Measurements from ENCODE around the gene METRNL.
"Not testable (repeated sequence)": the region's sequence is repeated elsewhere in the genome, so short reads cannot be mapped to it uniquely, and the experiment has no call there.

Gene METRNL, protein sequence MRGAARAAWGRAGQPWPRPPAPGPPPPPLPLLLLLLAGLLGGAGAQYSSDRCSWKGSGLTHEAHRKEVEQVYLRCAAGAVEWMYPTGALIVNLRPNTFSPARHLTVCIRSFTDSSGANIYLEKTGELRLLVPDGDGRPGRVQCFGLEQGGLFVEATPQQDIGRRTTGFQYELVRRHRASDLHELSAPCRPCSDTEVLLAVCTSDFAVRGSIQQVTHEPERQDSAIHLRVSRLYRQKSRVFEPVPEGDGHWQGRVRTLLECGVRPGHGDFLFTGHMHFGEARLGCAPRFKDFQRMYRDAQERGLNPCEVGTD

GRCh38 chr17:83079352-83079747 lies at the start of gene METRNL:
Gene METRNL (plus strand): TSS chr17:83079609. CDS start chr17:83079816, 207 bp downstream.
- peak; percentile 44 for DNase-seq

DNA sequence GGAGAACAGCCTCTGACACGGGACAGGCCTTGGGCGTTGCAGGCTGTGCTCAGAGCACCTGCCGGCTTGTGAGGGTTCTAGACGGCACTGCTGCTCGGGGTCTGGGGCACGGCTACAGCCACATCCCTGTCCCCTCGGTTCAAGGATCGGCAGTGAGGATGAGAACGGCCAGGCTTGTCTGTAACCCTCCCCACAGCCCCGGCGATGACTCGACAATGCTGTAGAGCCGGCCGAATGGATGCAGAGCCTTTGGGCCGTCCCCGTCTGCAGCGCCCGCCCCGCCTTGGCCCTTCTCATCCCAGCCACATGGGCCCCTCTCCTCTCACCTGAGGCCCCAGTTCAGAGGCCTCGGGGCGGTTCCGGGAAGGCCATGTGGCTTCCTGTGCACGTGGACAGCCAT lies 49.0 kb upstream of the METRNL start:
- no peak for DNase-seq

- no peak for DNase-seq
Measured at GRCh38 chr17:83031321-83031945, 48.0 kb upstream of the METRNL start.

DNA sequence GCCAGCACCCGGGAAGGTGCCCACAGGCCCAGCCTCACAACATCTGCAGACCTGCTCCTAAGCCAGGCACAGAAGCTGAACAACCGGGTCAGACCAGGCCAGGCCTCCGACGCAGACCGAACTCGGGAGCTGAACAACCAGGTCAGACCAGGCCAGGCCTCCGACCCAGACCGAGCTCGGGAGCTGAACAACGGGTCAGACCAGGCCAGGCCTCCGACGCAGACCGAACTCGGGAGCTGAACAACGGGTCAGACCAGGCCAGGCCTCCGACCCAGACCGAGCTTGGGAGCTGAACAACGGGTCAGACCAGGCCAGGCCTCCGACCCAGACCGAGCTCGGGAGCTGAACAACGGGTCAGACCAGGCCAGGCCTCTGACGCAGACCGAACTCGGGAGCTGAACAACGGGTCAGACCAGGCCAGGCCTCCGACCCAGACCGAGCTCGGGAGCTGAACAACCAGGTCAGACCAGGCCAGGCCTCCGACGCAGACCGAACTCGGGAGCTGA lies 47.4 kb upstream of the METRNL start:
- DNase-seq = not testable (repeated sequence)

DNA sequence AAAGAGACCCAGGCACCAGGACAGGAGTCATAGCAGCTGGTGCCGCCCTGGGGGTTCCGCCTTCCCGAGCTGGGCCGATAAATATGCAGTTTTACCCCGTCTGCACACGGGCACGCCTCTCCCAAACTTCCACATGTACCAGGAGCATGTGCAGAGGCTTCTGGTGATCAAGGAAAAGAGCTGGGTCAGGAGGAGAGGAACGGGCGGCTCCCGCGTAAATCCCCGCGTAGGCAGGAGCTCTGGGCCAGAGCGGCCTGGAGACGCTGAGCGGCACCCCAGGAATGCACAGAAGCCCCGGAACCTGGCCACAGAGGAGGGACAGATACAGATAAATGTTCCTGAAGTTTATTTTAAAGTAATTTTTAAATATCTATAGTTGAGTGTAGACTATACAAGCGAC lies 46.6 kb upstream of the METRNL start:
- DNase-seq = no peak

GRCh38 chr17:83034525-83034924 lies 44.9 kb upstream of the METRNL start:
- no peak for DNase-seq

DNA sequence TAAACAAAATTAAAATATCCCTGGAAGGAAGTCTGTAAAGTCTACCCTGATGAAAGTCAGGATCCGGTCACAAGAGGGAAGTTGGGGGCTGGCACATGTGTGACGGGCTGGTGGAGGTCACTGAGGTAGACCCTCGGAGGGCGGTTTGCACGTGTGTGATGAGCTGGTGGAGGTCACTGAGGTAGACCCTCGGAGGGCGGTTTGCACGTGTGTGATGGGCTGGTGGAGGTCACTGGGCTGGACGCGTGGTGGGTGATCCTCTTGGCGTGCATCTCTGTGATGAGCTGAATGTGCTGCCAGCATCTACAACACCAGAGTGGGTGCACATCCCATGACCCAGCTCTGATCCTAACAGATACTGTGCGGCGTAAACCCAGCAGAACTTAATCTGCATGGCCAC lies 43.7 kb upstream of the METRNL start:
- DNase-seq = no peak

DNA sequence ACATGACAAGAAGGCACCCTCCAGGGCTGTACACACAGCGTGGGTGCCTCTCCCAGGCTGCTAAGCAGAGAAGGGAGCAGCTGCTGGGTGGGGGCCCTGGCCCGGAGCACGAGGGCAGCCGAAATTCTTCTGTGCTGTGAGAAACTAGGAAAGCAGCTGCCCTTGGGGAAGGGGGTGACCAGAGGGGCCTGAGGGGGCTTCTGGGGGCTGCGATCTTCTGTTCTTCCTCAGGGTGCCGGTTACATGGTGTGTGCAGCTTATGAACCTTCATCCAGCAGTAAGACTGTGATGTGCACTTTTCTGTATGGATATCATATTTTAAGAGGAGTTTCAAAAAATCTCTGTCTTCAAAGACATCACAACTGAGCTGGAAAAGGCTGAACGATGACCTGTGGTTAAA lies 43.2 kb upstream of the METRNL start:
- DNase-seq = no peak

DNA sequence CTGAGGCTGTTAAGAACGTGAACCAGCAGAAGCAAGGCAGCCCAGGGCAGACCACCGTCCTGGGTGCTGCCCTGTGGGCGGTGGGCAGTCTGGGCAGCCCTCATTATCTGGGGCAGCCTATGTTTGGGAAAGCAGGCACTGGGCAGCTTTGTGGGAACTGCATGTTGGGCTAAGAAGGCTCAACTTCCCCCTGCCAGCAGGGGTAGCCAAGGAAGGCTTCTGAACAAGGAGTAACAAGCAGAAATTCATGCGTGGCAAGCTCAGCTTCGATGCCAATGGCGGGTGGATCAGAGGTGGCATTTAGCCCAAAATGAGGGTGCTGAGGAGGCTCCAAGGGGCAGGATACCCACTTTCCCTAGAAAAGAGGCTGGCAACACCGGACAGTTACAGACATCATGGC lies 42.7 kb upstream of the METRNL start:
- no peak for DNase-seq

DNA sequence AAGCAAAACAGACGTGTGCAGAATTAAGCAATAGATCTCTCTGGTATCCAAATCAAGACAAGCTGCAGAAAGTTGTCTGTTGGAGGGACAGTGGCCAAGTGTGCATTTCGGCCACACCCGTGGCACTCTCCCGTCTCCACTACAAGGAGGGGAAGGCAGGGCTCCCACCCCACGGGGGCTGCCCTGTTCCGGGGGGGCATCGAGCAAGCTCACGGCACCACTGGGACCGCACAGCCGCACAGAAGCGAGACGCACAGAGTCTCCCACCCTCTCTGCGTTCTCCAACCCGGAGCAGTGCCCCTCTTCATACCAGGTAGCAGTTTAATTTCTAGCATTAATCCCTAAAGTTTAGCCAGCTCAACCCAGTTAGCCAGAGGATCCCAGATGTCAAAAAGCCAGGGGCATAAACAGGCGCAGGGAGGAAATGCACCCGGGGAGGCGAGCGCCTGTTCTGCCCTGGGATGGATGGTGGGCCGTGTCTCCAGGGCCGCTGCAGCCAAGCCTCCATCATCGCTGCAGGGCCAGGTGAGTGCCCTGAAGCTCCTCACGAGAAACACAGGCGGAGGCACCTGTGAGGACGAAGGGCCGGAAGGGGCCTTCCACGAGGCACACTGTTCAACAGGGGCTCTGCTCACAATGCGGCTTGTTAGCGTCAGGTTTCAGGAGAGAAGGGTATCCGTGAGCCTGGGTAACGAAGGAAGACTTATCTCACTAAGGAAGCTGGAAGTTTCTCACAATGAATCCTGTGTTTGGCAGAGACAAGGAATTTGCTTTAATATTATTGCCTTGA lies 42.1 kb upstream of the METRNL start:
- no peak for DNase-seq

- no peak for DNase-seq
Measured at GRCh38 chr17:83037874-83038165, 41.6 kb upstream of the METRNL start.

- DNase-seq = not testable (repeated sequence)
Measured at GRCh38 chr17:83038983-83039382, 40.4 kb upstream of the METRNL start.

DNA sequence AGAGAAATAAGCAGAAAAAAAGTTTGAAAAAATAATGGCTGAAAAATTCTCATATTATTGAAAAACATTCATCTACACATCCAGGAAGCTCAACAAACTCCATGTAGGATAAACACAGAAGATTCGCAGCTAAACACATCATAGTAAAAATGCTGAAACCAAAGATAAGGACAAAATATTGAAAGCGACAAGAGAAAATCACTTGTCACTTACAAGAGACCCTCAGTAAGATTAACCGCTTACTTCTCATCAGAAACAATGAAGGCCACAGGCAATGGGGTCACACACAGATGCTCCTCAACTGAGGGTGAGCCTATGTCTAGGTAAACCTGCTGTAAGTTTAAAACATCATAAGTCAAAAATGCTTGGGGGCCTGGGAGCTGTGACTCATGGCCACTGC lies 38.1 kb upstream of the METRNL start:
- no peak for DNase-seq

DNA sequence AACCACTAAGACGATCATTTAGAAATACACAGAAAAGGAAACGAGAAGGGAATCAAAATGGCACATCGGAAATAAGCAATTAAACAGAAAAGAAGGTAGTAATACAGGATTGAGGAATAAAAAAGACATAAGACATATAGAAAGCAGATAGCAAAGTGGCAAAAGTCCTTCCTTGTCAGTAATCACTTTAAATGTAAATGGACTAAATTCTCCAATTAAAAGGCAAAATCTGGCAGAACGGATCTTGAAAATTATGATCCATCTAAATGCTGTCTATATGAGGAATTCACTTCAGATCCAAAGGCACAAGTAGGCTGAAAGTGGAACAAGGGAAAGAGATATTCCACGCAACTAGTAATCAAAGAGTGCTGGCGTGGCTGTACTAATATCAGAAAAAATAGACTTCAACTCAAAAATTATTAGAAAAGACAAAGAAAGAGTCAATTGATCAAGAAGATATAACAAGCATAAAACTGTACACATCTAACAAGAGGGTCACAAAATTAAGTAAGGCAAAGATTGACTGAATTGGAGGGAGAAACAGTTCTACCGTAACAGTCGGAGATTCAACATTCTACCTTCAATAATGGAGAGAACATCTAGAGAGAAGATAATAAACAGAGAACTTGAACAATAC lies 36.8 kb upstream of the METRNL start:
- no peak for DNase-seq

DNA sequence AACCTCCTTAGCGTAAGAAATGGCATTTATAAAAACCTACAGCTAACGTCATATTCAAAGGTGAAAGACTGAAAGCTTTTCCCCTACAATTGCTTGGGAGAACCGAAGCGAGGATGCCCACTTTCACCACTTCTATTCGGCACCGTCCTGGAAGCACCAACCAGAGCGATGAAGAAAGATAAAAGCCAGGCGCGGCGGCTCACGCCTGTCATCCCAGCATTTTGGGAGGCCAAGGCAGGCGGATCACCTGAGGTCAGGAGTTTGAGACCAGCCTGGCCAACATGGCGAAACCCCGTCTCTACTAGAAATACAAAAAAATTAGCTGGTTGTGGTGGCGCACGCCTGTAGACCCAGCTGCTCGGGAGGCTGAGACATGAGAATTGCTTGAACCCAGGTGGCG lies 34.9 kb upstream of the METRNL start:
- not testable (repeated sequence) for DNase-seq

GRCh38 chr17:83046448-83047181 lies 32.8 kb upstream of the METRNL start:
- no peak for DNase-seq

DNA sequence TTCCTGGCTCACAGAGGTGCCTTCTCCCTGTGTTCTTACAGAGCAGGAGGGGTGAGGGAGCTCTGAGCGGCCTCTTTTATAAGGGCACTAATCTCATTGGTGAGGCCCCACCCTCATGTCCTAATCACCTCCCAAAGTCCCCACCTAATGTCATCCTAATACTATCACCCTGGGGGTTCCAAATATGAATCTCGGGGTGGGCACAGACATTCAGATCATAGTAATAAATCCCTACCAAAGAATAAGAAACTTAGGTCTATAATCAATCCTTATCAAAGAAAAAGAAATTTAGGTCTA lies 32.3 kb upstream of the METRNL start:
- DNase-seq = no peak

GRCh38 chr17:83047818-83048475 lies 31.5 kb upstream of the METRNL start:
- not testable (repeated sequence) for DNase-seq

GRCh38 chr17:83050651-83051395 lies 28.6 kb upstream of the METRNL start:
- no peak for DNase-seq

DNA sequence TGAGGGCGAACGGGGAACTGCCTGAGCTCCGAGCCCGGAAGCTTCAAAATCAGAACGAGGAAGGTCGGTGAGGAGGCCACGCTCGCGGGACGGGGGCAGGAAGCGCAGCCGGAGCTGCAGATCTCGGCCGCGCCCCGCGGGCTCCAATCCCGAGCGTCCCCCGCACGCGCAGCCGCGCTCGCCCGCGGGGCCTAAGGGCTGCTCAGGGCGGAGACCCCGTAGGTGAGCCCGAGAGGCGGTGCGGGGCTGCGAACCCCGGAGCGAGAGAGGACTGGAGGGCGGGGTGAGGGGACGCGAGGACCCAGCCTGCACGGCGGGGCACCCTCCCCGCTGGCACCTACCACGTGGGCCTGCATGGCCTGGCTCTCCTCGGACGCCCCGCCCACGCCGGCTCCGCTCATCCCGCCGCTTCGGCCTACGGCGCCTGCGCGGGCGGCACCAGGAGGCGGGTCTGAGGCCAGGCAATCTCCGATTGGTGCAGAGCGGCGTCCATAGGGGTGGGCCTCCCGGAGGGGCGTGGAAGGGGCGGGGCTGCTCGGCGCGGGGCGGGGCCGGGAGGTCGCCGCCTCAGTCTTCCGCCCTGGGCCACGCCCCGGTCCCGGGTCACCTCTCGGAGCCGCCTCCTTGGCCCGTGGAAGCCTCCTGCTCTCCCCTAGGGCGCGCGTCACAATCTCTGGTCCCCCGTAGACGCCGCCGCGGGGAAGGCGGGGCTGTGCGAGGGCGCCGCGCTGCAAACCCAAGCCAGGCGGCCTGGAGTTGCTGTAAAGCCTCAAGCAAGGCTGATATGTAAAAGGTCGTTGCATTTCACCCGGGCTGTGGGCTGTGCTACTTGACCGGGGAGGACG lies 27.8 kb upstream of the METRNL start:
- DNase-seq = peak; percentile 97

- DNase-seq = no peak
Measured at GRCh38 chr17:83052241-83052564, 27.2 kb upstream of the METRNL start.

Measured in activated CD4-positive, alpha-beta T cell treated with anti-CD3 and anti-CD28 coated beads, Interleukin-2, amount 50 U/mL, for 1 hour (primary cell).